Measurements from ENCODE around the gene HK1.

Gene HK1

DNA sequence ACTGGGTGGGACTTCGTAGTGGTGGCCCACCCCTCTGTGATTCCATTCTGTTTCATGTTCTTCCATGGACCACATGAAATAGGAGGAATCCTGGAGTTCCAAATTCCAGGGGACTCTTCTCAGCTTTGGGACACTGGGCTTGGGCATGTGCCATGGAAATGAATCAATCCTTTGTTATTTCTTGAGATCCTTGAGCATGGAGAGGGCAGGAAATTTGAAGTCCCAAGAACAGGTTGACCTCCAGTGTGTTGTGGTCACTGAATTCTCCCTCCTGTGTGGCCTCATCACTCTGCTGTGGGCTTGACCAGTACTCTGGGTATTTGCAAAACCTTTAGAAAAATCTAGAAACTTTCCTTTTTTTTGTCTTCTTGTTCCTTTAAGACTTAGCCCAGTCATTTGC lies 115.7 kb downstream of the HK1 start:
- ATAC-seq: no peak
- Mint-ChIP-seq H3K27ac (peak overlapping the region; percentile 63), H3K4me3 (no peak overlapping the region), H3K4me1 (peaks cover 19% of the 10 kb centered on the region), H3K9me3 (no peaks in the 10 kb centered on the region), H3K36me3 (peaks cover 100% of the 10 kb centered on the region)
- no peak for DNase-seq (ENCODE audit: low spot score in 2 of 2)

GRCh38 chr10:69397972-69398371 lies 119.7 kb downstream of the HK1 start:
- Mint-ChIP-seq H3K4me3 (no peak overlapping the region), H3K36me3 (peaks cover 99% of the 10 kb centered on the region), H3K9me3 (no peaks in the 10 kb centered on the region), H3K4me1 (peaks cover 7% of the 10 kb centered on the region), H3K27ac (no peak overlapping the region)
- DNase-seq (ENCODE audit: low spot score in 2 of 2) (no peak), ATAC-seq (no peak)

DNA sequence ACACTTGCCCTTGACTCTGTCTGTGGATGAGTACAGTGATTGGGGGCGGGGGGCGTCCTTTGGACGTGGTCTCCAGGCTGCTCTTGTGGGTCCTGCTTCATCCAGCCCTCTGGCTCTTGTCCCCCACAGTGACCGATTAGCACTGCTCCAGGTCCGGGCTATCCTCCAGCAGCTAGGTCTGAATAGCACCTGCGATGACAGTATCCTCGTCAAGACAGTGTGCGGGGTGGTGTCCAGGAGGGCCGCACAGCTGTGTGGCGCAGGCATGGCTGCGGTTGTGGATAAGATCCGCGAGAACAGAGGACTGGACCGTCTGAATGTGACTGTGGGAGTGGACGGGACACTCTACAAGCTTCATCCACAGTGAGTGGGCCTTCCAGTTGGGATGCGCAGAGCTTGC lies 120.2 kb downstream of the HK1 start:
- ATAC-seq (no peak), DNase-seq (ENCODE audit: low spot score in 2 of 2) (no peak)
- Mint-ChIP-seq H3K4me3 (no peak overlapping the region), H3K9me3 (no peaks in the 10 kb centered on the region), H3K27ac (peak overlapping the region; percentile 79), H3K4me1 (peaks cover 7% of the 10 kb centered on the region), H3K36me3 (peaks cover 99% of the 10 kb centered on the region)

GRCh38 chr10:69400936-69401335 lies 122.6 kb downstream of the HK1 start:
- H3K27ac Mint-ChIP-seq: peak overlapping the region; percentile 14
- ATAC-seq: no peak
- peaks cover 1% of the 10 kb centered on the region for H3K4me1 Mint-ChIP-seq
- H3K9me3 Mint-ChIP-seq: no peaks in the 10 kb centered on the region
- no peak overlapping the region for H3K4me3 Mint-ChIP-seq
- peaks cover 99% of the 10 kb centered on the region for H3K36me3 Mint-ChIP-seq
- no peak for DNase-seq (ENCODE audit: low spot score in 2 of 2)

GRCh38 chr10:69401416-69401815 lies 123.1 kb downstream of the HK1 start:
- Mint-ChIP-seq H3K4me3 (no peak overlapping the region), H3K36me3 (peaks cover 99% of the 10 kb centered on the region), H3K9me3 (no peaks in the 10 kb centered on the region), H3K27ac (peak overlapping the region; percentile 14), H3K4me1 (peaks cover 6% of the 10 kb centered on the region)
- ATAC-seq (no peak), DNase-seq (ENCODE audit: low spot score in 2 of 2) (no peak)

- Mint-ChIP-seq H3K27ac (peak overlapping the region; percentile 68), H3K4me3 (no peak overlapping the region), H3K4me1 (peaks cover 16% of the 10 kb centered on the region), H3K9me3 (no peaks in the 10 kb centered on the region), H3K36me3 (peaks cover 99% of the 10 kb centered on the region)
- DNase-seq (ENCODE audit: low spot score in 2 of 2) (no peak), ATAC-seq (no peak)
Measured at GRCh38 chr10:69402386-69402785, 124.1 kb downstream of the HK1 start.

GRCh38 chr10:69403066-69403465 lies 124.8 kb downstream of the HK1 start:
- peaks cover 22% of the 10 kb centered on the region for H3K4me1 Mint-ChIP-seq
- H3K9me3 Mint-ChIP-seq: no peaks in the 10 kb centered on the region
- DNase-seq (ENCODE audit: low spot score in 2 of 2): no peak
- ATAC-seq: no peak
- no peak overlapping the region for H3K4me3 Mint-ChIP-seq
- peak overlapping the region; percentile 68 for H3K27ac Mint-ChIP-seq
- peaks cover 99% of the 10 kb centered on the region for H3K36me3 Mint-ChIP-seq

GRCh38 chr10:69403519-69403918 lies 125.2 kb downstream of the HK1 start:
- Mint-ChIP-seq H3K4me1 (peaks cover 27% of the 10 kb centered on the region), H3K36me3 (peaks cover 99% of the 10 kb centered on the region), H3K9me3 (no peaks in the 10 kb centered on the region), H3K4me3 (no peak overlapping the region), H3K27ac (no peak overlapping the region)
- ATAC-seq (no peak), DNase-seq (ENCODE audit: low spot score in 2 of 2) (no peak)

DNA sequence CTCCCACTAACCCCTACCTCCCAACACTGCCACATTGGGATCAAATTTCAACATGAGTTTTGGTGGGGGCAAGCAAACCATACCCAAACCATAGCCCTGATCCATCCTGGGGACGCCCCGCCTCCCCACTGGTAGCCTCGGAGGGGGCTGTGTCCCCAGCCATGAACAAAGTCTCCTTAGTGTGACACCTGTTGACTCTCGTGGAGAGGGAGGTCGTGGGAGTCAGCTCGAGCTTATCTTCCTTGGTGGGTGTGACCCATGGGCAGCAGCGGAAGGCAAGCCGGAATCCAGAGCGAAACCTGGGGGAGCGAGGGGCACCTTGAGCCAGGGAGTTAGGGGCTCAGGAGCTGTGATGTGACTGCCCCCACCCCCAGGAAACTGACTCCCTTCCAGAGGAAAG lies 126.5 kb downstream of the HK1 start:
- H3K27ac Mint-ChIP-seq: peak overlapping the region; percentile 91
- H3K4me3 Mint-ChIP-seq: no peak overlapping the region
- H3K36me3 Mint-ChIP-seq: peaks cover 93% of the 10 kb centered on the region
- DNase-seq (ENCODE audit: low spot score in 2 of 2) (no peak), ATAC-seq (no peak)
- H3K4me1 Mint-ChIP-seq: peaks cover 33% of the 10 kb centered on the region
- no peaks in the 10 kb centered on the region for H3K9me3 Mint-ChIP-seq

- Mint-ChIP-seq H3K36me3 (peaks cover 89% of the 10 kb centered on the region), H3K27ac (peak overlapping the region; percentile 91), H3K9me3 (no peaks in the 10 kb centered on the region), H3K4me1 (peaks cover 33% of the 10 kb centered on the region), H3K4me3 (no peak overlapping the region)
- ATAC-seq (no peak), DNase-seq (ENCODE audit: low spot score in 2 of 2) (no peak)
Measured at GRCh38 chr10:69405221-69405620, 126.9 kb downstream of the HK1 start.

DNA sequence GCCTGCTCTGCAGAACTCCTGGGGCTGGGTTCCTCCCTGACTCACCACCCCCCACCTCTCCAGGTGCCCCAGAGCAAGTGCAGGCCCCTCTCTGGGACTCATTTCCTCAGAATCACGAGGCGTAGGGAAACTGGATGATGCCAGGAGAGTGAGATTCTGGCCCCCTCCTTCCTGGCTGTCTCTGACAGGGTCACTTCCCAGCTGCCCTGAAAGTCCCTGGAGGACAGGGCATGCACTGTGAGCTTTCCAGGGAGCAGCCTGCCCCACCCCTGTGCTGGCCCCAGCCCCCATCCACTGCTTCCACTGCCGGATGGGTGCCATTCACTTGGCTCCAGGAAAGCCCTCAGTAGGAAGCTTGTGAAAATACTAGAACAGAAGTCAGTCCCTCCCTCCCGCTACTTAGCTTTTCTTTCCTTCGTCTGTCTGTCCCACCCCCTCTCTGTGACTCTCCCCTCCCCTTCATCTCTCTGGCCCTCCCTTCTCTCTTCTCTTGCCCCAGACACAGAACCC lies 128.1 kb downstream of the HK1 start:
- ATAC-seq (no peak), DNase-seq (ENCODE audit: low spot score in 2 of 2) (no peak)
- Mint-ChIP-seq H3K36me3 (peaks cover 77% of the 10 kb centered on the region), H3K4me3 (no peak overlapping the region), H3K4me1 (peaks cover 33% of the 10 kb centered on the region), H3K9me3 (no peaks in the 10 kb centered on the region), H3K27ac (peak overlapping the region; percentile 91)

- Mint-ChIP-seq H3K9me3 (no peaks in the 10 kb centered on the region), H3K4me1 (peaks cover 33% of the 10 kb centered on the region), H3K27ac (peak overlapping the region; percentile 91), H3K4me3 (no peak overlapping the region), H3K36me3 (peaks cover 71% of the 10 kb centered on the region)
- ATAC-seq (no peak), DNase-seq (ENCODE audit: low spot score in 2 of 2) (no peak)
Measured at GRCh38 chr10:69406816-69407580, 128.7 kb downstream of the HK1 start.

DNA sequence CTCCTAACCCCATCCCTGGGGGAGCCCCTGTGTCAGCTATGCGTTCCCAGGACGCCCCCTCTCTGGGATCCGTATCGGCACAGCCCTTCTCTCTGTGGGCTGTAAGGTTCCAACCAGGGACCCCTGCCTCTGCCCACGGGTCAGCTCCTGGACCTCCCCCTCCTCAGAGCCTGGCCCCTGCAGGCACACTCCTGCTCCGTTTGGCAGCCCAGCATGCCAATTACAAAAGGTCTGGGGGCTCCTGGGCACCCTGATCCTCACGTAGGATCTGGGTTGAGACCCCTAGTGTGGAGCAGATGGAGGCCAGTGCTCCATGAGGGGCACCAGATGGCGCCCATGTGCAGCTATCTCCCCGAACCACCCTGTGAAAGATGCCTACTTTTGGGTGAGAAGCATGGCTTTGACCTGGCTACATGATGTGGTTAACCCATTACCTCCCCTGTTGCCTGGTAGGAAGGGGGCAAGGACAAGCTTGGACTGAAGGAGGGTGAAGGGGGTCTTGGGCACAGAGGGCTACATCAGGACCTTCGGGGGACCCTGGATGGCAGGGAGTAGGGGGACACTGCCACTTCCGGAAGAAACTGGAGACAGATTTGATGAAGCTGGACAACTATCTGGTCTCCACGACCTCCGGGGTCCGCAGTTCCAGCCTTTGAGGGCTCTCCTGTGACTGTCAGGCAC lies 129.5 kb downstream of the HK1 start:
- no peaks in the 10 kb centered on the region for H3K9me3 Mint-ChIP-seq
- peak overlapping the region; percentile 73 for H3K4me3 Mint-ChIP-seq
- H3K4me1 Mint-ChIP-seq: peaks cover 33% of the 10 kb centered on the region
- H3K27ac Mint-ChIP-seq: peak overlapping the region; percentile 91
- peak in 1 of 2 donors; percentile 65 for DNase-seq (ENCODE audit: low spot score in 2 of 2)
- no peak for ATAC-seq
- H3K36me3 Mint-ChIP-seq: peaks cover 63% of the 10 kb centered on the region

- peak; percentile 89 to 93 for DNase-seq (ENCODE audit: low spot score in 2 of 2)
- peaks cover 56% of the 10 kb centered on the region for H3K36me3 Mint-ChIP-seq
- peak overlapping the region; percentile 91 for H3K27ac Mint-ChIP-seq
- peak; percentile 96 for ATAC-seq
- peak overlapping the region; percentile 73 for H3K4me3 Mint-ChIP-seq
- no peaks in the 10 kb centered on the region for H3K9me3 Mint-ChIP-seq
- peaks cover 33% of the 10 kb centered on the region for H3K4me1 Mint-ChIP-seq
Measured at GRCh38 chr10:69408318-69409175, 130.3 kb downstream of the HK1 start.

DNA sequence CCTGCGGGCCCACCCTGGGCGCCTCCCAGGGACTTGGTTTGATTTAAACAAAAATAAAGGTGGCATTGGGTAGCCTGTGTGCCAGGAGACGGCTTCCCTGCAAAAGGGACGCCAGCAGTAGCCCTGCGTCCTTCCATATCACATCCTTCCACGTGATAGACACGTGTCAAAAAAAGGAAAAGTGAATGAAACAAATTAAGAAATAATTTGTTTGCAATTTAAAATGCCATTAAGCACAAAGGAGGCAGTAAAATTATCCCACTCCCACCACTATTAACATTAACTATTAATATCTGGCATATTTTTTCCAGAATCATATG lies 130.8 kb downstream of the HK1 start:
- ATAC-seq (no peak), DNase-seq (ENCODE audit: low spot score in 2 of 2) (no peak)
- Mint-ChIP-seq H3K9me3 (no peaks in the 10 kb centered on the region), H3K4me1 (peaks cover 33% of the 10 kb centered on the region), H3K4me3 (peak overlapping the region; percentile 73), H3K27ac (peak overlapping the region; percentile 91), H3K36me3 (peaks cover 50% of the 10 kb centered on the region)
